Measurements from ENCODE around the gene ZBTB7A. TPM values are rescaled to one million over a fixed set of nuclear protein-coding genes. Genes with fewer than 3 reads are reported as not detected.

The ZBTB7A gene
- total RNA-seq, 1 donor from 2014 or later, result 14.5 TPM

GRCh38 chr19:4059453-4059871 lies 7.2 kb downstream of the ZBTB7A start:
- Mint-ChIP-seq H3K27ac (ENCODE audit: unreplicated experiment) (no peak overlapping the region), H3K27me3 (ENCODE audit: unreplicated experiment) (peaks cover 8% of the 10 kb centered on the region), H3K9me3 (ENCODE audit: unreplicated experiment) (no peaks in the 10 kb centered on the region), H3K4me1 (ENCODE audit: unreplicated experiment) (peaks cover 3% of the 10 kb centered on the region), H3K4me3 (ENCODE audit: unreplicated experiment) (no peak overlapping the region), H3K36me3 (ENCODE audit: low read depth, unreplicated experiment) (peaks cover 4% of the 10 kb centered on the region)
- no peak for TF ChIP-seq CTCF (IDR thresholded peaks at IDR 0.05; ENCODE audit: unreplicated experiment)
- no peak for DNase-seq (ENCODE audit: low spot score)

GRCh38 chr19:4058693-4059452 lies 7.8 kb downstream of the ZBTB7A start:
- no peak overlapping the region for H3K27ac Mint-ChIP-seq (ENCODE audit: unreplicated experiment)
- no peaks in the 10 kb centered on the region for H3K9me3 Mint-ChIP-seq (ENCODE audit: unreplicated experiment)
- peaks cover 4% of the 10 kb centered on the region for H3K36me3 Mint-ChIP-seq (ENCODE audit: low read depth, unreplicated experiment)
- no peak overlapping the region for H3K4me3 Mint-ChIP-seq (ENCODE audit: unreplicated experiment)
- DNase-seq (ENCODE audit: low spot score), result no peak
- H3K27me3 Mint-ChIP-seq (ENCODE audit: unreplicated experiment), result peaks cover 8% of the 10 kb centered on the region
- TF ChIP-seq CTCF (IDR thresholded peaks at IDR 0.05; ENCODE audit: unreplicated experiment), result no peak
- H3K4me1 Mint-ChIP-seq (ENCODE audit: unreplicated experiment), result peaks cover 2% of the 10 kb centered on the region

- no peaks in the 10 kb centered on the region for H3K9me3 Mint-ChIP-seq (ENCODE audit: unreplicated experiment)
- H3K27me3 Mint-ChIP-seq (ENCODE audit: unreplicated experiment), result peaks cover 13% of the 10 kb centered on the region
- H3K36me3 Mint-ChIP-seq (ENCODE audit: low read depth, unreplicated experiment), result peaks cover 11% of the 10 kb centered on the region
- H3K27ac Mint-ChIP-seq (ENCODE audit: unreplicated experiment), result no peak overlapping the region
- DNase-seq (ENCODE audit: low spot score), result no peak
- peaks cover 5% of the 10 kb centered on the region for H3K4me1 Mint-ChIP-seq (ENCODE audit: unreplicated experiment)
- no peak overlapping the region for H3K4me3 Mint-ChIP-seq (ENCODE audit: unreplicated experiment)
- no peak for TF ChIP-seq CTCF (IDR thresholded peaks at IDR 0.05; ENCODE audit: unreplicated experiment)
These were observed 8.6 kb downstream of the ZBTB7A start for GRCh38 chr19:4057931-4058692.

GRCh38 chr19:4055209-4055552 lies 11.5 kb downstream of the ZBTB7A start:
- Mint-ChIP-seq H3K4me3 (ENCODE audit: unreplicated experiment) (no peak overlapping the region), H3K9me3 (ENCODE audit: unreplicated experiment) (no peaks in the 10 kb centered on the region), H3K36me3 (ENCODE audit: low read depth, unreplicated experiment) (peaks cover 25% of the 10 kb centered on the region), H3K27ac (ENCODE audit: unreplicated experiment) (peak overlapping the region; percentile 13), H3K4me1 (ENCODE audit: unreplicated experiment) (peaks cover 5% of the 10 kb centered on the region), H3K27me3 (ENCODE audit: unreplicated experiment) (peaks cover 13% of the 10 kb centered on the region)
- no peak for TF ChIP-seq CTCF (IDR thresholded peaks at IDR 0.05; ENCODE audit: unreplicated experiment)
- DNase-seq (ENCODE audit: low spot score), result no peak
